Measurements from ENCODE around the gene TBC1D3B.

The TBC1D3B gene

DNA sequence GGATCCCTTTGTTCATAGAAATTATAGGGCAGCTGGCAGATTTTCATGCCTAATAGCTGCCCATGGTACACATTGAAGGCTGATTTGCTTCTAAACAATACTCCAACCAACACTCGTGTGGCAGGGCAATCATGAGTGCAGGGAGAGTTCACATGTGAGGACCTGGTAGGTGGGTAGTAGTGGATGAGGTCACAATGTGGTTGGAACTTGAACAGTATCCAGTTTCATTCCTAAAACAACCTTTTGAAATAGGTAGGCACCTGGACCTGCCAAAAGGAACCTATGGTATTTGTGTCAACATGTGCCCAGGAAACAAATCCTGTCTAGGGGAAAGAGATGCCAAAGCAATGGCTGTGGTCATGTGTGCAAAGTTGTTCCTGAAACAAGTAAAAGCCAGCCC lies 40.0 kb downstream of the TBC1D3B start:
- no peak for DNase-seq (ENCODE audit: low read depth)
- no peak overlapping the region for H3K4me3 ChIP-seq (ENCODE audit: low read depth, low read length)
- TF ChIP-seq, protein P1, sequence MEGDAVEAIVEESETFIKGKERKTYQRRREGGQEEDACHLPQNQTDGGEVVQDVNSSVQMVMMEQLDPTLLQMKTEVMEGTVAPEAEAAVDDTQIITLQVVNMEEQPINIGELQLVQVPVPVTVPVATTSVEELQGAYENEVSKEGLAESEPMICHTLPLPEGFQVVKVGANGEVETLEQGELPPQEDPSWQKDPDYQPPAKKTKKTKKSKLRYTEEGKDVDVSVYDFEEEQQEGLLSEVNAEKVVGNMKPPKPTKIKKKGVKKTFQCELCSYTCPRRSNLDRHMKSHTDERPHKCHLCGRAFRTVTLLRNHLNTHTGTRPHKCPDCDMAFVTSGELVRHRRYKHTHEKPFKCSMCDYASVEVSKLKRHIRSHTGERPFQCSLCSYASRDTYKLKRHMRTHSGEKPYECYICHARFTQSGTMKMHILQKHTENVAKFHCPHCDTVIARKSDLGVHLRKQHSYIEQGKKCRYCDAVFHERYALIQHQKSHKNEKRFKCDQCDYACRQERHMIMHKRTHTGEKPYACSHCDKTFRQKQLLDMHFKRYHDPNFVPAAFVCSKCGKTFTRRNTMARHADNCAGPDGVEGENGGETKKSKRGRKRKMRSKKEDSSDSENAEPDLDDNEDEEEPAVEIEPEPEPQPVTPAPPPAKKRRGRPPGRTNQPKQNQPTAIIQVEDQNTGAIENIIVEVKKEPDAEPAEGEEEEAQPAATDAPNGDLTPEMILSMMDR (IDR thresholded peaks at IDR 0.05; ENCODE audit: low read depth, low read length, missing control alignments): no peak

DNA sequence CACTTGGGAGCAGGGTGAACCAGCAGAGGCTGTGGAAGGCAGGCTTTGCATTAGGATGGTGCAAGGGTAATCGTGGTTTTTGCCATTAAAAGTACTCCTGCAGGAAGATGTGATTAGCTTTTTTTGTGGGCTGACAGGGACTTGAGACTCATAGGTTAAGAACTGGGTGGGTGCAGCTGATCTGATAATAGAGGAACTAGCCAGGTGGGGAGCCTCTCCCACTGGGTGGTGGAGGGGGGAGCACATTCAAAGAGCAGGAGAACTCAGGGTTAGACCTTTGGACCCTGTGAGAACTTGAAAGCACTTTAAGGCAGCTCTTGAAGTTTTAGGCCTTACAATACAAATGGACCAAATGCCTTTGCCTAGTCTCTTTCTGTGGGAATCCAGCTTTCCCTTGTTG lies 40.4 kb downstream of the TBC1D3B start:
- DNase-seq (ENCODE audit: low read depth): no peak
- H3K4me3 ChIP-seq (ENCODE audit: low read depth, low read length): no peak overlapping the region
- TF ChIP-seq, protein P1 (IDR thresholded peaks at IDR 0.05; ENCODE audit: low read depth, low read length, missing control alignments): no peak

DNA sequence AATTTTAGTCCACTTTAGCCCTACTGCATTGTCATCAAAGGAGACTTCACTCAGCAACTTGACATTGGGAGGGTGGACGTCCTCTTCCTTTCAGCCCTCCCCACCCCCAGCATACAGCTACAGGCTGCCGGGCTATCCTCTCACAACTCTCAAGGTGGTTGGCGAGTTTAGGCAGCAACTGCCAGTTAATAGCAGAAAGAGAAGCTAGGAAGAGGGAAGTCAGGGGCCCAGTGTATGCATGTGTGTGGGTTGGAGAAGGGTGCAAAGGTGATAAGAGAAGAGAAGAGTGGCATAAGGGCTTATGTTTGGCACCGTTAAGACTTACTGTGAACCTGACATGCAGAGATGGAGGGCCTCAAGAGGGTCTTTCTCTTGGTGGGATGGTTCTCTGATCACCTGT lies 41.0 kb downstream of the TBC1D3B start:
- no peak for DNase-seq (ENCODE audit: low read depth)
- H3K4me3 ChIP-seq (ENCODE audit: low read depth, low read length): no peak overlapping the region
- TF ChIP-seq, protein P1 (IDR thresholded peaks at IDR 0.05; ENCODE audit: low read depth, low read length, missing control alignments): no peak

DNA sequence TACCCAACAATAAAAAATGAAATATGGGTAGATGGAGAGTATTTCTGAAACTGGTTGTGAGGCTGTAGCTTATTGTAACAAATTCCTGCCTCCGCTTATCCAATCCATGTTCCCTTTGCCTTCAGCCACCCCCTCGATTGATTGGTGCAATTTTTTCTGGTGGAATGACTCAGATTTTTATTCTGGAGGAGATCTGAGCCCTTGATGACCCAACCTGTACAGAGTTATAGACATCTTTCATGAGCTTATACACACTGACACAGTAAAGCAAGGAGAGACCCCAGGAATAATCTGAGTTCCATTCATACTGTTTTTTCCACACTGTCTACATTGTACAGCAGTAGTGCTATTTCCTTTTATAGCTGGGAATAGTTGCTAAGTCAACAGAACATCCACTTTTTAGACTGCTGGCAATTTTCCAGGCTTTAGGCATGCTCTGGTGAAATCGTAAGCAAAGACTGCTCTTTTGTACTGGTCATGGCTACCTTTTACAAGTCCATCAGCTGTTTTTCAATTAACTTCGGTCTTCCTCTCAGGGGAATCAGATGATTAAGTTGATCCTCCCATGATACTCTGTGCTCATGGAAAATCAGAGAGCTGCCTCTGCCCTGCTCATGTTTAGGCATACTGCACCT lies 42.7 kb downstream of the TBC1D3B start:
- no peak for DNase-seq (ENCODE audit: low read depth)
- no peak overlapping the region for H3K4me3 ChIP-seq (ENCODE audit: low read depth, low read length)
- TF ChIP-seq, protein P1 (IDR thresholded peaks at IDR 0.05; ENCODE audit: low read depth, low read length, missing control alignments): no peak

DNA sequence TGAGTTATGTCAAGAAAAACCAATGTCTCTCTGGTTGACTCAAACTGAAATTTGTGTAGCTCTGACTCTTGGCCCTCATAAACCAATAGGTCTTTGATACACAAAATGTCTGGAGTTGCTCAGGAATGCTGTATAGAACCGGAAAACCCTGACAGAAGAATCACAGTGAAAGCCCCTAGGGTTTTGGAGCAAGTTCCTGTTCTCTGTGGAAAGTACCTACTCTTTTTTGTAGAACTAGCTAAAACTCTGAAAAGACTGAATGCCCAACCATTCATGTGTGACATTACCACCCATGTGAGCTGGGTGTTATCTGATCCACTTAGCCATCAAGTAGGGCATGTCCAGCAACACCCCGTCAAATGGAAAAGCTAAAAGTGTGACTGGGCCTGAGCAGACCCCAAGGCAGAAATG lies 44.0 kb downstream of the TBC1D3B start:
- TF ChIP-seq, protein P1 (IDR thresholded peaks at IDR 0.05; ENCODE audit: low read depth, low read length, missing control alignments): no peak
- H3K4me3 ChIP-seq (ENCODE audit: low read depth, low read length): no peak overlapping the region

DNA sequence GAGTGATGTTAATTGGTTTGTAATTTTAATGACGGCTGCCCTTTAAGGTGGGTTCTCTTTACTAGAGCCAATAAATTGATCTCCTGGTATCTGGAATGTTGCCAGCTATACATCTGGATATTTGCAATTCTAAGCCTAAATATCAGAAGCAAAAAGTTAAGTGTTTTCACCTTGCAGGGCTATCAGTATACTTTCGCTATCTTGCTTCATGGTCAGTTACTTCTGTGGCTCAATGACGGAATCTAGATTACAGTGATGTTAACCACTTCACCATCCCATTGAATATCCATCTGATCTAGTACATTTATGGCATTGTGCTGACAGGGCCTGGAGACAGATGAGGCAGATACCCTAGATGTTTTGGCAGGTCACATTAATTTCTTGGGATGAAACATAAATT lies 44.5 kb downstream of the TBC1D3B start:
- no peak overlapping the region for H3K4me3 ChIP-seq (ENCODE audit: low read depth, low read length)
- TF ChIP-seq, protein P1 (IDR thresholded peaks at IDR 0.05; ENCODE audit: low read depth, low read length, missing control alignments): no peak
- no peak for DNase-seq (ENCODE audit: low read depth)

More for the DNA sequence above, 44.0 kb downstream of the TBC1D3B start:
- no peak for DNase-seq (ENCODE audit: low read depth)

DNA sequence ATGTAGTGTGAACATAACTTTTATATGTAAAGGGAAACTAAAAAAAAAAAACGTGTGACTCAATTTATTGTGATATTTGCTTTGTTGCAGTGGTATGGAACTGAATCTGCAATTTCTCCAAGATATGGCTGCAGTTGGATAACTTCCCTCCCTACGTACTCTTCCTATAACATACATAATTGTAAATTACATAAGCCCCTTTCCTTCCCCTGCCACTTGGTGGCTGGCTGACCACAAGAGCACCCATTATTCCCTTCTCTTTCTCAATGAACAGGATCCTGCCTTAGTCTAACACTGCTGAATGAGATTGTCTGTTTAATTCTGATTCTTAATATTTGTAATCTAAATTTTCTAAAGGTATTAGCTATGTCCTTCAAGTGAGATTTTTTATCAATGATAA lies 45.0 kb downstream of the TBC1D3B start:
- TF ChIP-seq, protein P1 (IDR thresholded peaks at IDR 0.05; ENCODE audit: low read depth, low read length, missing control alignments): no peak
- no peak for DNase-seq (ENCODE audit: low read depth)
- H3K4me3 ChIP-seq (ENCODE audit: low read depth, low read length): no peak overlapping the region
